ENCODE measurements around the gene INVS.
"Not testable (repeated sequence)": the region's sequence is repeated elsewhere in the genome, so short reads cannot be mapped to it uniquely, and the experiment has no call there.

Gene INVS

DNA sequence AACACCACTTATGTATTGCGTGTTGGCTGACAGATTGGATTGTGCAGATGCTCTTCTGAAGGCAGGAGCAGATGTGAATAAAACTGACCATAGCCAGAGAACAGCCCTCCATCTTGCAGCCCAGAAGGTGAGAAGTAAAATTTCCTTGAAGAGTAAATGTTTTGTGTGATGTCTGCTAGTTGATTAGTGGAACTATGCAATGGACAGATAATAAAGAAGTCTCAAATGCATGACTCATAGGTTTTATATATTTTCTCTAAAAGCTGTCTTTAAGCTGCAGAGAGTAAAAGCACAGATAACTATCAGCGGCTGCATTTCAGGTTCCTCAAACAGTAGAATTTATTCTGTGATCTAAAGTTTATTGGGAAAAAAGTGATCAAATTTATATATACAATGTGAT lies 27.4 kb downstream of the INVS start:
- DNase-seq (ENCODE audit: low spot score) = no peak

DNA sequence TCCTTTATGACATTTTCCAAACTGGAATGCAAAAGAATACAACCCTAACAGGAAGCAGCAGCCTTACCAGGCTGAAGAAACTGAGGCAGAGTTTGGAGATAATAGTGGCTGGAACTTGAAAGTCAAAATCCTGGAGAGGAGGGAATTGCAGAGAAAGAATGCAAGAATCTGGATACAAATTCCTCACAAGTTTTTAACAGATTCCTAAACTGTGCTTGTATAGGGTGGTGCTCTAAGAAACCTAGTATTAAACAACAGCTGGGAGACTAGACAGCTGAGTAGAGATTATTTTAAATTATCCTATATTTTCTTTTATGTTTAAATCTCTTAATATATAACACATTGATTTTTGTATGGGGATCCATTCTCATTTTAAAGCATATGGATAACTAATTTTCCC lies 30.7 kb downstream of the INVS start:
- DNase-seq (ENCODE audit: low spot score) = no peak

DNA sequence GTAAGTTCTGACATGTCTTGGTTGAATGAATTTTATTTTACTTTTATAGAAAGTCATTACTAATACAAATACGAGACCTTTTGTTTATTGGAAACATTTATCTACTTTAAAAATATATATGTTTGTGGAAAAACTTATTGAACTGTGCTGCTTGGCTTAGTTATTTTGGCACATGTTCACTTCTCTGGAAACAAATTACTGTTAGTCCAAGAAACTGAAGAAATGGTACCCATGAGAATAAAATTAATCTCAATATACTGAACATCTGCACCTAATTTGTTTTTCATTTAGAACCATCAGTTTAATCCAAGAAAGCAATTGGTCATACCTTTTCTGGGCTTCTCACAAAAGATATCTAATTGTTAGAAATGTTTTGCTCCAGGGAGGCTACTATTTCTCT lies 32.2 kb downstream of the INVS start:
- no peak for DNase-seq (ENCODE audit: low spot score)

DNA sequence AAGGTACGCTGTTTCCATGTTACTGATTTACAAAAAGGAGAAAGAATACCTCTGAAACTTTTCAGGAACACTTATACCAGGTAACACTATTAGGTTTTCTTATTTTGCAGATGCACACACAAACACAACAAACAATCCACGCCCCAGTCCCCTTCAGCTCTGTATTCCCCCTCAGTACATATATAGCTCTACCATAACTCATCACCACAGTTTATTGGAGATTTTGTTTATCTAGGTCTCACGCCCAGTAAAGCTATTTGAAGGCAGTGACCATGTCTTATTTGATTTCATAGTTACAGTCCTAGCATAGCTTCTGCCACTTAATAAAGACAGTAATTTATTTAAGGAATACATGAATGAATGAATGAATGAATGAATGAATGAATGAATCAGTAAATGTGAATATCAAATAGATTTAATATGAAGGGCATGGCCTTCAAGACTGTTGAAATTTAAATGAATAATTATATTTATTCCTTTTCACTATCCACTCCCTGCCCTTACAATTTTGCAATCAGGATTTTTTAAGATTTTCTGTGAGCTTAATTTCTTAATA lies 32.9 kb downstream of the INVS start:
- no peak for DNase-seq (ENCODE audit: low spot score)

DNA sequence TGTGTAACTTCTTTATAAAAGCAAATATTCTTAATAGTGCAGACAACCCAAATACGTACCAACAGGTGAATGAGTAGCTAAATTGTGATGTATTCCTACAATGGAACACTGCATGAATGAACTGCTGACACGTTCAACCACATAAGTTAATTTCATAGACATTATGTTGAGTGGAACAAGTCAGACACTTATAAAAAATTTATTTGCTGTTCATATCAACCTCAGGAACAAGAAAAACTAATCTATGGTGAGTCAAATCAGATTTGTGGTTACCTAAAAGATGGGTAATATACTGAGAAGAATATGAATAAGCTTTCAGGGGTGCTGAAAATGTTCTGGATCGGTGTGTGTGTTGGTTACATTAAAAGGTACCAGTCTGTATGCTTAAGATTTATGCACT lies 35.7 kb downstream of the INVS start:
- no peak for DNase-seq (ENCODE audit: low spot score)

DNA sequence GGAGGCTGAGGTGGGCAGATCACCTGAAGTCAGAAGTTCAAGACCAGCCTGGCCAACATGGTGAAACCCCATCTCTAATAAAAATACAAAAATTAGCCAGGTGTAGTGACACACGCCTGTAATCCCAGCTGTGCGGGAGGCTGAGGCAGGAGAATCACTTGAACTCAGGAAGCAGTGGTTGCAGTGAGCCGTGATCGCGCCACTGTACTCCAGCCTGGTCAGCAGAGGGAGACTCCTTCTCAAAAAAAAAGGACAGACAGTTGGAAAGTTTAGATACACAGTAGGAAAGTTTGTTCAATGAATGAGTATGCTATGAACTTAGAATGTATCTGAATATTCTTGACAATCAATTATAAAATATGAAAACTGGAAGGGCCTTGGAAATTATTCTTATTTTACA lies 37.8 kb downstream of the INVS start:
- DNase-seq (ENCODE audit: low spot score) = not testable (repeated sequence)

DNA sequence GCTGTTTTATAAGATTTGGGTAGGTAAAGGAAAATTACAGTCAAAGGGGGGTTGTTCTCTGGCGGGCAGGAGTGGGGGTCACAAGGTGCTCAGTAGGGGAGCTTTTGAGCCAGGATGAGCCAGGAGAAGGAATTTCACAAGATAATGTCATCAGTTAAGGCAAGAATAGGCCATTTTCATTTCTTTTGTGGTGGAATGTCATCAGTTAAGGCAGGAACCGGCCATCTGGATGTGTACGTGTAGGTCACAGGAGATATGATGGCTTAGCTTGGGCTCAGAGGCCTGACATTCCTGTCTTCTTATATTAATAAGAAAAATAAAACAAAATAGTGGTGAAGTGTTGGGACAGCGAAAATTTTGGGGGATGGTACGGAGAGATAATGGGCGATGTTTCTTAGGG lies 41.3 kb downstream of the INVS start:
- not testable (repeated sequence) for DNase-seq (ENCODE audit: low spot score)

DNA sequence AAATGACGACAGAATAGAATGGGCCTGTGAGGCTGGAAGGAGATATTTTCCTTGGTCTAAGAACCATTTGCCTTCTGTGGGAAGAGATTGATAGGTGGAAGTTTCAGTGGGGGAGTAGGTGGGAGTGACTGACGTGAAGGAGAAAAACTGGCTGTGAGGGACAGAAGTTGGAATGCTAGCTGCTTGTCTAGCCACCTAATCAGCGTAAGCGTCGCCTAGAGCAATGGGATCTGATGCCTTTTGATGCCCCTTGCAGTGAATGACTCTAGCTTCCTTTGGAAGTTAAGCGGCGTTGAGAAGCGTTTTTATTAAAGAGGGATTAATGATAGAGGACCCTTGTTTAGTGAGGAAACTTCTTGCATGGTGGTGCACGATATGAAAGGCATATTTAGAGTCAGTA lies 42.8 kb downstream of the INVS start:
- not testable (repeated sequence) for DNase-seq (ENCODE audit: low spot score)

DNA sequence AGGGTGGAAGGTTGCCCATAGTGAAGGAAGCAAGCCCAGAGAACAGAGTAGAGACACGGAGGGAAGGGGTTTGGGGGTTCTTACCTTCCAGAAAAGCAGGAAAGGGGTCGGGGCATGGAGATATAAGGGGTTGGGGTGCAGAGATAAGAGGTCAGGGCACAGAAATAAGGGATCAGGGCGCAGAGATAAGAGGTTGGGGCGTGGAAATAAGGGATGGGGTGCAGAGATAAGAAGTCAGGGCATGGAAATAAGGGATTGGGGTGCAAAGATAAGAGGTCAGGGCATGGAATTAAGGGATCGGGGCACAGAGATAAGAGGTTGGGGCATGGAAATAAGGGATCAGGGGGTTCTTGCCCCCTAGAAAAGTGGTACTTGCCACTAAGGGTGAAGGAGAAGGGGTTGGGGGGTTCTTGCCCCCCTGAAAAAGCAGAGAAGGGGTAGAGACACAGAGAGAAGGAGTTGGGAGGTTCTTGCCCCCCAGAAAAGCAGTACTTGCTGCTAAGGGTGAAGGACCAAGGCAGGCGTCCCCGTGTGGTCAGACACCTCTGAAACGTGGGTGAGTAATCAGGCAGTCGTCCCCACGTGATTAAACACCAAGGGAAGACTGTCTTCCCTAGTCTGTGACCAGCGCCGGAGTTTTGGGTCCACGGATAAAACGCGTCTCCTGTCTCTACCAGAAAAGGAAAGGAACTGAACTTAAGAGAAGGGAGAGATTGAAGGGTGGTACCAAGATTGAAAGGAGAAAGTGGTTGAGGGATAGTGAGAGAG lies 46.3 kb downstream of the INVS start:
- DNase-seq (ENCODE audit: low spot score) = not testable (repeated sequence)

DNA sequence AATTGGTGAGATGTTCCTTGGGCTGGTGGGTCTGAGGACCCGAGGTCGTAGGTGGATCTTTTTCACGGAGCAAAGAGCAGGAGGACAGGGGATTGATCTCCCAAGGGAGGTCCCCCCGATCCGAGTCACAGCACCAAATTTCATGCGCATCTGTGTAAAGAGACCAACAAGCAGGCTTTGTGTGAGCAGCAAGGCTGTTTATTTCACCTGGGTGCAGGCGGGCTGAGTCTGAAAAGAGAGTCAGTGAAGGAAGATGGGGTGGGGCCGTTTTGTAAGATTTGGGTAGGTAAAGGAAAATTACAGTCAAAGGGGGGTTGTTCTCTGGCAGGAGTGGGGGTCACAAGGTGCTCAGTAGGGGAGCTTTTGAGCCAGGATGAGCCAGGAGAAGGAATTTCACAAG lies 46.9 kb downstream of the INVS start:
- not testable (repeated sequence) for DNase-seq (ENCODE audit: low spot score)

DNA sequence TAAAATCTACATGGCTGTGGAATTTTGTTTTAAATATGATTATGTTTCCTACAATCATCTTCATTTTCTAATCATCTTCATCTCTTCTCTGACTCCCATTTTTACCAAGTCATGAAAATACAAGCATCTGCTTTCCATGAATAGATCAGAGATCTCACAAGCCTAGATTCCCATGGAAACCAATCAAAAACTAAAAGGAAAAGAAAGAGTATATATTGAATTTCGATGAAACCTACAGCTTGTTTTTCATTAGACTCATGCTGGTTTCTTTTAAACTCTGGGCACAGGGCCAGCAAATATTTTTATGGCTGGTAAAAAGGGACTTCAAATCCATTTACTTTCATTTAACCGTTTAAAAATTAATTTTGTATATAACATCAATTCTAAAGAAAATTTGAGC lies 51.2 kb downstream of the INVS start:
- DNase-seq (ENCODE audit: low spot score) = no peak

DNA sequence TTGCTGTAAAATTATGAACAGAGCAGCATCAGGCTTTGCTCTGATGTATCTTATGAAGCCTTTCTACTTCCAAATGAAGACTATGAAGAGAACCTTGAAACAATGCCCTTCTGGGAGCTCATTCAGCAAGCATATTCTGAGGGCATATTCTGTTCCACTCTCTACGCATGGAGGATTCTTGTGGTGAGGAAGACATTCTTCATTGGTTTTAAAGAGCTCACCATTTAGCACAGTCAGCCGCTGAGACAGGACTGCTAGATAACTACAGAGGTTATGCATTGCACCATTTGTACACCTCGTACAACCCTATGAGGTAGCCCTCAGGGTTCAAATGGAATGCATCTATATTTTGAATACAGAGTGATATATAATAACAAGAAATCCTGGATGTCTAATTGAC lies 61.0 kb downstream of the INVS start:
- no peak for DNase-seq (ENCODE audit: low spot score)

DNA sequence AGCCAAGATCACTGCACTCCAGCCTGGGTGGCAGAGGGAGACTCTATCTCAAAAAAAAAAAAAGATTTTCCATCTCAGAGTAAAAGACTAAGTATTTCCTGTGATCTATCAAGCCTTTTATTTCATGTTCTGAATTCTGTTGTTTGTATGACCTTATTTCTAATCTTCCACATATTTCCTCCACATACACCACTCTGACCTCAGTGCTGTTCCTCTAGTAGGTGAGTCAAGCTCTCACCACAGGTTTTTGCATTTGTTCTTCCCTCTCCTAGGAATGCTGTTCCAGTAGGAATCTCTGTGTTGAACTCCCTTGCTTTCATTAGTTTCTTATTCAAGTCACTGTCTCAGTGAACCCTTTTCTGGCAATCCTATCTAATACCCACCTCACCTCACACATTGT lies 68.1 kb downstream of the INVS start:
- DNase-seq (ENCODE audit: low spot score) = no peak

DNA sequence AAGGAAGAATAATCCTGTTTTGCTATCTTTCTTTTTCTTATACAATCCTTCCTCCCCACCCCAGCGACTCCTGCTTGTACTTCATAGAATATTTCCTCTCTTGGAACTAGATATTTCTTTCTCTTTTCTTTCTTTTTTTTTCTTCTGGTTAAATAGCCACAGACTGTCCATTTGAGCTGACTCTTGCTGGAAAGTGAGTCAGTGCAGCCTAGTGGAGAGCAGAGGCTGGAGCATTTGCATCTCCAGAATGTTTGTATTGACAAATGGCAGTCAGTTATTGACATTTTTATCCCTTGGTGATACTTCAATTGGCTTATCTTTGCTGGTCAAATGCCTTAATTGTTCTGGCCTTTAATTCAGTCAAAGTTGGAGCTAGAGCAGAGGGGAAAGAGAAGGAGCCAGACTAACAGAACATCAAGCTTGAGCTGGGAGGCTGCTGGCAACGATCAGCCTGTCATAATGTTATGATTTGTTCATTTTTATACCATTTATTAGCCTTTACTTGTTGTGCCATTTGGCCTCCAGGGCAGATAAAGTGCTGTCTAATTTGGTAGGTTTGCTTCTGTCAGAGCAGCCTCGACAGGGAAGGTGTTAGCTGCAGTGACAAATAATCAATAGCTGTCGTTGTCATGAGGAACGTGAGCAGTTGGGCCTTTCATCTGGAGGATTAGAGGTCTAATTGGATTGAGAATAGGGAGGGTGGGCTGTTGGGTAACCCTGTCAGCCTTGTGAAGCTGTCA lies 69.0 kb downstream of the INVS start:
- no peak for DNase-seq (ENCODE audit: low spot score)

DNA sequence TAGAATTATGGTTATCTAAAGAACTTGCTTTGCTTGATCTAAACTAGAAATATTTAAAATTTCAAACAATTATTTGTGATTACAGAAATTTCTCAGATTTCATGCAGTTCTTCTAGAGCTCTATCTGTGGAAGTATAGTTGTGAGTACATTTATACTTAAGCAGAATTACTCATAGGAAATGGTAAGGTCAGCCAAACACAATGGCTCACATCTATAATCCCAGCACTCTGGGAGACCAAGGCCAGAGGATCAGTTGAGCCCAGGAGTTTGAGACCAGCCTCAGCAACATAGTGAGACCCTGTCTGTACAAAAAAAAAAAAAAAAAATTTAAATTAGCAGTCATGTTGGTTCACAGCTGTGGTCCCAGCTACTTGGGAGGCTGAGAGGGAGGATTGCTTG lies 71.0 kb downstream of the INVS start:
- no peak for DNase-seq (ENCODE audit: low spot score)

DNA sequence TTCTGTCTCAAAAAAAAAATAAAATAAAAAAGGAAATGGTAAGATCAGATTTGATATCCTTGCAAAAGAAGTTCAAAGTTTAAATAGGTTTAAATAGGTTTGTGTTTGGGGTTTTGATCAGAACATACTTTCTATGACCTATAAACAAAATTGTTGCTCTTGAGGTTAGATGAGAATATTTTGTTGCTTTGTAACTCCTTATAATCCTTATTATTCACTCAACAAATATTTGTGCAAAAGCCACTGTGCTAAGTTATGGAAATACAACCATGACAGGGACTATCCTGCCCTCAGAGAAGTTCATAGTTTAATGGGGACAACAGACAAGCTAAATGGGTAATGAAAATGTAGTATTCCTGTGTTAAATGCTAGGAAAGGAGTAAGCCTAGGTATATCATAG lies 71.5 kb downstream of the INVS start:
- no peak for DNase-seq (ENCODE audit: low spot score)

DNA sequence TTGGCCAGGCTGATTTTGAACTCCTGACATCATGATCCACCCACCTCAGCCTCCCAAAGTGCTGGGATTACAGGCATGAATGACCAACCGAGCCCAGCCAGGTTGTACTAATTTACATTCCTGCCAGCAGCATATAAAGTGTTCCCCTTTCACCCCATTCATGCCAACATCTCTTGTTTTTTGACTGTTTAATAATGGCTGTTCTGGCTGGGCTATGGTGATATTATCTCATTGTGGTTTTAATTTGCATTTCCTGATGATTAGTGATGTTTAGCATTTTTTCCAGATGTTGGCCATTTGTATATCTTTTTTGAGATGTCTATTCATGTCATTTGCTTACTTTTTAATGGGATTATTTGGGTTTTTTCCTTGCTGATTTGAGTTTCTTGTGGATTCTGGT lies 87.3 kb downstream of the INVS start:
- DNase-seq (ENCODE audit: low spot score) = no peak

DNA sequence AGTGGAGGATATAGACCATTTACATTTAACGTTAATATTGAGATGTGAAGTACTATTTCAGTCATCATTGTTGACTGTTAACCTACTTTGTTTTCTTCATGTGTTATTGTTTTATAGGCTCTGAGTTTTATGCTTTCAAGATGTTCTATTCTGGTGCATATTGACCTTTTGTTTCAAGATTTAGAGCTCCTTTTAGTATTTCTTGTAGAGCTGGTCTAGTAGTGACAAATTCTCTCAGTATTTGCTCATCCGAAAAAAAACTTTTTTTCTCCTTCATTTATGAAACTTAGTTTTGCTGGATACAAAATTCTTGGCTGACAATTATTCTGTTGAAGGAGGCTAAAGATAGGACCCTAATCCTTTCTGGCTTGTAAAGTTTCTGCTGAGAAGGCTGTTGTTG lies 91.3 kb downstream of the INVS start:
- DNase-seq (ENCODE audit: low spot score) = no peak

DNA sequence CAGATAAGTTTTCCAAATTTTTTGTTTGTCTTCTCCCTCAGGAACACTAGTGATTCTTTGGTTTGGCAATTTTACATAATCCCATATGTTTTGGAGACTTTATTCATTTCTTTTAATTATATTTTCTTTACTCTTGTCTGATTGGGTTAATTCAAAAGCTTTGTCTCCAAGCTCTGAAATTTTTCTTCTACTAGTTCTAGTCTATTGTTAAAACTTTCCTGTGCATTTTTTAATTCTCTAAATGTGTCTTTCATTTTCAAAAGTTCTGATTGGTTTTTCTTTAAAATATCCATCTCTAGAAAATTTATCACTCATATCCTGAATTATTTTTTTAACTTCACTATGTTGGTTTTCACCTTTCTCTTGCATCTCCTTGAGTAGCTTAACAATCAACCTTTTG lies 92.2 kb downstream of the INVS start:
- DNase-seq (ENCODE audit: low spot score) = no peak

DNA sequence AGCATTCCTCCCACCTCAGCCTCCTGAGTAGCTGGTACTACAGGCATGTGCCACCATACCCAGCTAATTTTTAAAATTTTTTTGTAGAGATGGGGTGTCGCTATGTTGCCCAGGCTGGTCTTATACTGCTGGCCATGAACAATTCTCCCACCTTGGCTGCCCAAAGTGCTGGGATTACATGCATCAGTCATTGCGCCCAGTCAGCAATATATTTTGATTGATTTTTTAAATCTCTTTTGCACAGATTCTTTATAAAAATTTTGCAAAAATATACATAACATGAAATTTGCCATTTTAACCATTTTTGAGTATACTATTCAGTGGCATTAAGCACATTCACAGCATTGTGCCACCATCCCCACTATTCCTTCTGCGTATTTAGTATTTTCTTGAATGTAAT lies 94.0 kb downstream of the INVS start:
- no peak for DNase-seq (ENCODE audit: low spot score)

DNA sequence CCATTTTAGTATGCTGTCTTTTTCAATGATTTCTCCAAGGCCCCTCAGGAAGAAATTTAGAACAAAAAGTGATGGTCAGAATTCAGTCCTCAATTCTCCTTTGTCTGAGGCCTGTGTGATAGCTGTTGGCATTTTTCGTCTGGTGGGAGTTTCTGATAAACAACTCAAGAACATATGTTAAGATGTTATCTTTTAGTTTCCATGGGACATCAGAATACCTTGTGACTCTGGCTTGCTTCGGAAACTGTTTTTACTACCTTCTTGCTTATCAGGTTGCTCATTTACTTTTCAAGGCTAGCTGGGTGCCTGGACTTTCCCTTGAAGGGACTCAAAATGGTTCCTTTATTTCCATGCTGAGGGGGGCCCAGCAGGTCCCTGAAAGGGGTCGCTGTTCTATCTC lies 97.2 kb downstream of the INVS start:
- DNase-seq (ENCODE audit: low spot score) = no peak

DNA sequence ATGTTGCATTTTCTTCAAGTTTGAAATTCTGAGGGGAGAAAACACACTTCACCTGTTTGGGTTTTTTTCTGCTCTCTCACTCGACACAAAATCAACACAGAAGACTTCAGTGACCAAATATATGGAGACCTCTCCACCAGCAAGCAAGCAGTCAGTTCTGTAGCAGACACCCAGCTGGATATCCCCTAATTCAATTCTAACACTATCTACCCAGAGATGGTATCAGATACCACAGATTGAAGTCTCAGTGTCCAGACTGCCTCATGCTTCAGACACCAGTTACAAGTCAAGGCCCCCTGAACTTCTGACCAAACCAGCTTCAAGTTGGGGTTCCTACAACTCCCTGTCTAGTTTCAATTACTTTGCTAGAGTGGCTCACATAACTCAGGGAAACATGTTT lies 97.8 kb downstream of the INVS start:
- no peak for DNase-seq (ENCODE audit: low spot score)

DNA sequence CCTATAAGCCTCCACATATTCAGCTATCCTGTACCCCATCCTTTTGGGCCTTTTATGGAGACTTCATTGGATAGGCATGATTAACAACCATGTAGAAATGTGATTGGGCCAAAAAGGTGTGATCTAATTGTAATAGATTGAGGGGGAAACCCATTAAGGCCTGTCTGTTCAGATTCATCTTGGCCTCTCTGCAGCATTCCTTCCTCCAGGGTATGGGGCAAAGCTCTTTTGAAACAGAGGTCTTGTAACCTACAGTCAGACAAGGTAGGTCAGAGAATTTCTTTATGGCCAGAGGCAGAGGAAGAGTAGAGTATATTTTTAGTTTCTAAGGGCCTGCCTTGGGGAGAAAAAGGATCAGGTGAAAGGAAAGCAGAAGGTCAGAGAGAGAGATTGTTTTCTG lies 98.5 kb downstream of the INVS start:
- DNase-seq (ENCODE audit: low spot score) = no peak

DNA sequence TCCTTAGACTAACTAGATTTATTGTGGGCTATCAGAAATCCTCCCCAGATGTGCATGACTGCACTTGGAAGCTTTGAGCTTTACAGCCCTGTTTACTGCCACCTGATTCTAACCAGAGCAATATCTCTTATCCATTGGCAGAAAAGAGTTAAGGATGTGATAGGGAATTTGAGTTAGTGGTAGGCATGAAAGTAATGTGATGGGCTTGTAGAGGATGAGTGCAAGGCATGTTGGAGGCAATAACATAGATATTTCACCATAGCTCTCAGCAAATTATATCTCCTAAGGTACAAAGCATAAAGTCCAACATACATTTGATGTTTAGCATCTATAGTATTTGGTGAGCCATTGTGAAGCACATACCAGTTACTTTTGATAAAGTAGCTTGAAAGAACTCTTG lies 103.8 kb downstream of the INVS start:
- no peak for DNase-seq (ENCODE audit: low spot score)

All from CD4-positive, alpha-beta T cell treated with Interleukin-15 for 4 hours (primary cell).